Uterus (tissue), 4 donors: ENCODE results near the gene LRRC63. TPM values are rescaled to one million over a fixed set of nuclear protein-coding genes. Genes with fewer than 3 reads are reported as not detected.

Experiments
- DNase-seq, 2 donors: peaks; one replicate each; pipeline ENCODE4 v3.0.0-alpha.2; 2019 to 2020
- H3K27ac ChIP-seq, 2 donors: fragments of 200-600 bp; sonication (generic); 1 replicate in 1 of 2; 2 replicates in 1 of 2; pipeline ENCODE4 v1.5.1; 2016 to 2018
- H3K27me3 ChIP-seq, 2 donors: fragments of 200-600 bp; sonication (generic); one replicate each; pipeline ENCODE4 v1.5.1; 2018 to 2019; ENCODE audit warnings: control low read depth in 1 of 2
- H3K36me3 ChIP-seq, 2 donors: fragments of 200-600 bp; sonication (generic); one replicate each; pipeline ENCODE4 v1.5.1; 2019; ENCODE audit warnings: control low read depth in 1 of 2
- H3K4me1 ChIP-seq, 2 donors: fragments of 200-600 bp; sonication (generic); one replicate each; pipeline ENCODE4 v1.5.1; 2018 to 2019; ENCODE audit warnings: control low read depth in 1 of 2
- H3K4me3 ChIP-seq, 2 donors: fragments of 200-600 bp; sonication (generic); 1 replicate in 1 of 2; 2 replicates in 1 of 2; pipeline ENCODE4 v1.5.1; 2018 to 2019; ENCODE audit warnings: mild to moderate bottlenecking in 1 of 2
- H3K9me3 ChIP-seq, 2 donors: fragments of 200-600 bp; sonication (generic); one replicate each; pipeline ENCODE4 v1.5.1; 2019; ENCODE audit warnings: control low read depth in 1 of 2
- CTCF ChIP-seq, 4 experiments: fragments of 200-600 bp in 2 of 4; fragments of 450-650 bp in 2 of 4; sonication (generic) in 2 of 4; IDR thresholded peaks; one replicate each; pipeline ENCODE4 v1.5.1; 2016 to 2019; ENCODE audit warnings: antibody characterized with exemption in 4 of 4, mild to moderate bottlenecking in 2 of 4, moderate library complexity in 1 of 4
- POLR2A ChIP-seq, 2 donors: fragments of 450-650 bp; IDR thresholded peaks; one replicate each; pipeline ENCODE4 v1.6.1; 2016; ENCODE audit warnings: antibody characterized with exemption in 2 of 2, mild to moderate bottlenecking in 1 of 2, moderate library complexity in 1 of 2
- intact Hi-C: fragments of 100-400 bp; cut with DNase I; formaldehyde crosslinking; loops from one replicate; pipeline ENCODE4 v1.15.1; 2023; ENCODE audit warnings: low total_unique reads
- total RNA-seq, 4 donors: library from RNA; depleted of rRNA in 3 of 4; stranded (reverse); fragments of >200 nt in 3 of 4; gene quantifications; one replicate each; pipeline versions ENCODE4 v1.1.0 to v1.2.4, GENCODE V29; 2014 to 2023
- donor health status: DM: yes; HTN: yes; CAD: no.

LRRC63 gene
- total RNA-seq, 4 donors from 2014 or later = 1.2 TPM; not detected in 3

GRCh38 chr13:46297361-46297811, 85.7 kb downstream of the LRRC63 start:
- Histone ChIP-seq H3K27me3 (no peaks in the 10 kb centered on the region), H3K36me3 (no peaks in the 10 kb centered on the region), H3K9me3 (no peaks in the 10 kb centered on the region), H3K27ac (no peak overlapping the region), H3K4me1 (no peaks in the 10 kb centered on the region), H3K4me3 (no peak overlapping the region)
- DNase-seq = no peak
- TF ChIP-seq POLR2A (IDR thresholded peaks at IDR 0.05) (no peak), CTCF (IDR thresholded peaks at IDR 0.05) (no peak)
- intact Hi-C loops = no loop called here

DNA sequence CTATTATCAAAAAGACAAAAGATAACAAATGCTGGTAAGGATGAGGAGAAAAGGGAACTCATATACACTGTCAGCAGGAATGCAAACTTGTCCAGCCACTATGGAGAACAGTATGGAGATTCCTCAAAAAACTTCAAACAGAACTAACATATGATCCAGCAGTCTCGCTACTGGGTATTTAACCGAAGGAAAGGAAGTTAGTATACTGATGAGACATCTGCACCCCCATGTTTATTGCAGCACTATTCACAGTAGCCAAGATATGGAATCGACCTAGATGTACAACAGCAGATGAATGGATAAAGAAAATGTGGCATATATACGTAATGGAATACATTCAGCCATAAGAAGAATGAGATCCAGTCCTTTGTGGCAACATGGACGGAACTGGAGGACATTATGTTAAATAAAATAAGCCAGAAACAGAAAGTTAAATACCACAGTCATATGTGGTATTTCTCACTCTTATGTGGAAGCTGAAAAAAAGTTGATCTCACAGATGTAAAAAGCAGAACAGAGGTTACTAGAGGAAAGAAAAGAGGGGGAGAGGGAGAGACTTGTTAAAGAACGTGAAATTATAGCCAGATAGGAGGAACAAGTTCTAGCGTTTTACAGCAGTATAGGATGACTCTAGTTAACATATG, 92.1 kb downstream of the LRRC63 start:
- H3K4me3 ChIP-seq = no peak overlapping the region
- intact Hi-C loops = no loop called here

GRCh38 chr13:46304546-46304945, 92.8 kb downstream of the LRRC63 start:
- H3K9me3 ChIP-seq = no peaks in the 10 kb centered on the region
- no peak overlapping the region for H3K4me3 ChIP-seq
- no peak for DNase-seq
- H3K36me3 ChIP-seq = no peaks in the 10 kb centered on the region
- H3K27me3 ChIP-seq = no peaks in the 10 kb centered on the region
- TF ChIP-seq POLR2A (IDR thresholded peaks at IDR 0.05) (no peak), CTCF (IDR thresholded peaks at IDR 0.05) (no peak)
- H3K27ac ChIP-seq = no peak overlapping the region
- intact Hi-C loops = no loop called here
- H3K4me1 ChIP-seq = no peaks in the 10 kb centered on the region

More for the DNA sequence above, 92.1 kb downstream of the LRRC63 start:
- DNase-seq = no peak
- no peak for TF ChIP-seq CTCF (IDR thresholded peaks at IDR 0.05)
- no peak for TF ChIP-seq POLR2A (IDR thresholded peaks at IDR 0.05)
- Histone ChIP-seq H3K27me3 (no peaks in the 10 kb centered on the region), H3K36me3 (no peaks in the 10 kb centered on the region), H3K4me1 (no peaks in the 10 kb centered on the region), H3K9me3 (no peaks in the 10 kb centered on the region), H3K27ac (no peak overlapping the region)

DNA sequence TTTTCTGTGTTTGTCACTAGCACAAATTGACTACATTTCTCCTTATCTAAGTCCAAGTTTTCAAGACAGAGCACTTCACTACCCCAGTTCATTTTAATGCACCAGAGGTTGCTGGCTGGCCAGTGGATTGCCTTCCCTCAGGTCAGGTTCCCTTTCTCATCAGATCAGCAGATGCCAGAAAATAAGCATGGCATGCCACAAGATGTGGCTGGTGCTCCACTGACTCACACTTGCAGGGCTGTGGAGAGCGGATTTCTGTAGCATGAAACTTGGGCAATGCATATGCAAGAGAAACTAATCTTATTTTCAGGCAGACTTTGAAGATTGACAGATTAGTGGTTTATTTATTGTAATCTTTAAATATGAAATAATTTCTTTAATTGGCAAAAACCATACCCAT, 95.8 kb downstream of the LRRC63 start:
- intact Hi-C loops = no loop called here
- H3K27me3 ChIP-seq = no peaks in the 10 kb centered on the region
- H3K4me1 ChIP-seq = no peaks in the 10 kb centered on the region
- H3K36me3 ChIP-seq = no peaks in the 10 kb centered on the region
- no peak overlapping the region for H3K4me3 ChIP-seq
- no peaks in the 10 kb centered on the region for H3K9me3 ChIP-seq
- TF ChIP-seq POLR2A (IDR thresholded peaks at IDR 0.05) = no peak
- no peak for TF ChIP-seq CTCF (IDR thresholded peaks at IDR 0.05)
- no peak overlapping the region for H3K27ac ChIP-seq
- no peak for DNase-seq

DNA sequence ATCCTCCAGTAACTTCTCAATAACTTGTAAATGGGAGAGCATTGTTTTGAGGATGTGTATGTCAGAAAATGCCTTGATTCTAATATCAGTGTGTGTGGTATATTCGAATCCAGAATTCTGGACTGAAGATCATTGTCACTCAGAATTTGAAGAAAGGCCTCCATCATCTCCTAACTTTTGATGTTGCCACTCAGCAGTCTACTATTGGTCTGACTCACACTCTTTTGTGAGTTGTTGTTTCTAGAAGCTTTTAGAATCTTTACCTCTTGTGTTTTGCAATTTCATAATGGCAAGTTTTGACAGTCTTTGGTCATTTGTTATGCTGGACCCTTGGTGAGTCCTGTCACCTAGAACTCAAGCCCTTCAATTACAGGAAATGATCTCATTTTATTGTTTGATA, 98.3 kb downstream of the LRRC63 start:
- no peaks in the 10 kb centered on the region for H3K36me3 ChIP-seq
- no peaks in the 10 kb centered on the region for H3K9me3 ChIP-seq
- TF ChIP-seq CTCF (IDR thresholded peaks at IDR 0.05) (no peak), POLR2A (IDR thresholded peaks at IDR 0.05) (no peak)
- no peaks in the 10 kb centered on the region for H3K27me3 ChIP-seq
- no peak for DNase-seq
- intact Hi-C loops = no loop called here
- H3K4me3 ChIP-seq = no peak overlapping the region
- H3K4me1 ChIP-seq = no peaks in the 10 kb centered on the region
- H3K27ac ChIP-seq = no peak overlapping the region
